Mesenchymal stem cell (in vitro differentiated cells and primary cell): ENCODE measurements around the gene TMCO6.

Source experiments
- DNase-seq: peaks from one replicate; pipeline ENCODE4 v3.0.0-alpha.2; 2013
- H2AFZ ChIP-seq: one replicate; pipeline ENCODE4 v1.6.1; 2013; ENCODE audit warnings: low read depth, mild to moderate bottlenecking, control low read depth, inconsistent platforms, low read length, moderate library complexity
- H2AK5ac ChIP-seq: 2 replicates; pipeline ENCODE4 v1.6.1; 2013; ENCODE audit warnings: low read length, moderate library complexity, mild to moderate bottlenecking, inconsistent platforms; ENCODE audit not compliant: severe bottlenecking
- H2BK120ac ChIP-seq: one replicate; pipeline ENCODE4 v1.6.1; 2013; ENCODE audit warnings: low read depth, mild to moderate bottlenecking, inconsistent platforms, low read length, moderate library complexity
- H2BK12ac ChIP-seq, 2 experiments: one replicate each; pipeline ENCODE4 v1.6.1; 2013; ENCODE audit warnings: inconsistent platforms in 2 of 2, low read length in 2 of 2, mild to moderate bottlenecking in 2 of 2, moderate library complexity in 2 of 2, control low read depth in 1 of 2
- H2BK15ac ChIP-seq: one replicate; pipeline ENCODE4 v1.6.1; 2013; ENCODE audit warnings: mild to moderate bottlenecking, low read depth, inconsistent platforms; ENCODE audit not compliant: poor library complexity, severe bottlenecking
- H2BK5ac ChIP-seq: 2 replicates; pipeline ENCODE4 v1.6.1; 2013; ENCODE audit warnings: low read depth, mild to moderate bottlenecking, low read length, control low read depth, inconsistent platforms; ENCODE audit not compliant: poor library complexity, severe bottlenecking
- H3K14ac ChIP-seq, 2 experiments: one replicate each; pipeline ENCODE4 v1.6.1; 2013; ENCODE audit warnings: inconsistent platforms in 2 of 2, low read length in 2 of 2, control low read depth in 1 of 2, mild to moderate bottlenecking in 1 of 2, moderate library complexity in 1 of 2
- H3K18ac ChIP-seq, 2 experiments: one replicate each; pipeline ENCODE4 v1.6.1; 2013; ENCODE audit warnings: inconsistent platforms in 2 of 2, low read length in 2 of 2, control low read depth in 1 of 2, low read depth in 1 of 2, mild to moderate bottlenecking in 1 of 2
- H3K23ac ChIP-seq, 2 experiments: one replicate each; pipeline ENCODE4 v1.6.1; 2013; ENCODE audit warnings: inconsistent platforms in 2 of 2, low read length in 2 of 2, mild to moderate bottlenecking in 2 of 2, moderate library complexity in 2 of 2, control low read depth in 1 of 2
- H3K27ac ChIP-seq: 2 replicates; pipeline ENCODE4 v1.5.1; 2013; ENCODE audit warnings: mild to moderate bottlenecking, moderate library complexity, low read length, control low read depth, inconsistent platforms; ENCODE audit not compliant: poor library complexity, severe bottlenecking
- H3K27me3 ChIP-seq, 2 experiments: 2 replicates each; pipeline versions ENCODE4 v1.6.1 to v1.7.0; 2013; ENCODE audit warnings: low read length in 2 of 2, mild to moderate bottlenecking in 2 of 2, moderate library complexity in 2 of 2, control low read depth in 1 of 2, inconsistent platforms in 1 of 2; ENCODE audit not compliant: control insufficient read depth in 1 of 2, insufficient read depth in 1 of 2
- H3K36me3 ChIP-seq, 2 experiments: 2 replicates each; pipeline versions ENCODE4 v1.6.1 to v1.7.0; 2013; ENCODE audit warnings: low read length in 2 of 2, control low read depth in 1 of 2, inconsistent platforms in 1 of 2, low read depth in 1 of 2, mild to moderate bottlenecking in 1 of 2; ENCODE audit not compliant: insufficient read depth in 2 of 2, control insufficient read depth in 1 of 2
- H3K4ac ChIP-seq, 2 experiments: one replicate each; pipeline ENCODE4 v1.6.1; 2013; ENCODE audit warnings: inconsistent platforms in 2 of 2, low read length in 2 of 2, mild to moderate bottlenecking in 2 of 2, moderate library complexity in 2 of 2, control low read depth in 1 of 2, low read depth in 1 of 2
- H3K4me1 ChIP-seq: 2 replicates; pipeline ENCODE4 v1.6.1; 2013; ENCODE audit warnings: low read depth, low read length, control low read depth; ENCODE audit not compliant: control insufficient read depth, insufficient read depth
- H3K4me2 ChIP-seq: 2 replicates; pipeline ENCODE4 v1.6.1; 2013; ENCODE audit warnings: low read length, mild to moderate bottlenecking, inconsistent platforms; ENCODE audit not compliant: poor library complexity, severe bottlenecking
- H3K4me3 ChIP-seq, 2 experiments: 2 replicates each; pipeline versions ENCODE4 v1.5.1 to v1.7.0; 2013; ENCODE audit warnings: low read length in 2 of 2, mild to moderate bottlenecking in 2 of 2, control low read depth in 1 of 2, low read depth in 1 of 2; ENCODE audit not compliant: insufficient read depth in 1 of 2
- H3K79me1 ChIP-seq: replicated peaks from 2 replicates; pipeline ENCODE4 v1.6.1; 2013; ENCODE audit warnings: mild to moderate bottlenecking, control low read depth, low read length, inconsistent platforms; ENCODE audit not compliant: poor library complexity, severe bottlenecking
- H3K9ac ChIP-seq: 2 replicates; pipeline ENCODE4 v1.7.0; 2013; ENCODE audit warnings: mild to moderate bottlenecking, low read length, moderate library complexity
- H3K9me3 ChIP-seq: 2 replicates; pipeline ENCODE4 v1.7.0; 2013; ENCODE audit warnings: mild to moderate bottlenecking, low read length; ENCODE audit not compliant: control insufficient read depth
- H4K8ac ChIP-seq: one replicate; pipeline ENCODE4 v1.6.1; 2013; ENCODE audit warnings: inconsistent platforms, mild to moderate bottlenecking, low read length, moderate library complexity
- H4K91ac ChIP-seq: one replicate; pipeline ENCODE4 v1.6.1; 2013; ENCODE audit warnings: mild to moderate bottlenecking, low read length, inconsistent platforms
- WGBS: methylation state at CpG from one replicate; pipeline ENCODE4 v1.1.7; 2013; ENCODE audit warnings: mixed read lengths; 5-methylcytosine and 5-hydroxymethylcytosine counted together

Gene TMCO6

GRCh38 chr5:140674629-140675028 lies 35.4 kb downstream of the TMCO6 start:
- WGBS, result 98% methylated on average over 4 of the region's 4 CpGs
- Histone ChIP-seq H2BK15ac (no peak overlapping the region), H3K27me3 (no peaks in the 10 kb centered on the region), H3K18ac (no peak overlapping the region), H4K8ac (no peak overlapping the region), H2BK12ac (no peak overlapping the region), H3K14ac (no peak overlapping the region), H3K23ac (no peak overlapping the region), H3K4me2 (no peak overlapping the region), H3K4me3 (no peak overlapping the region), H3K9ac (no peak overlapping the region), H3K4ac (no peak overlapping the region), H3K79me1 (peaks cover 20% of the 10 kb centered on the region), H2BK120ac (no peak overlapping the region), H2AK5ac (no peak overlapping the region), H4K91ac (no peak overlapping the region), H2AFZ (no peak overlapping the region), H3K36me3 (peaks cover 77 to 85% of the 10 kb centered on the region in 2 experiments), H2BK5ac (no peak overlapping the region), H3K27ac (no peak overlapping the region), H3K4me1 (no peaks in the 10 kb centered on the region), H3K9me3 (no peaks in the 10 kb centered on the region)
- DNase-seq, result no peak

- WGBS, result 95% methylated on average over 2 of the region's 3 CpGs
- no peaks in the 10 kb centered on the region for H3K9me3 ChIP-seq
- no peak overlapping the region for H2BK12ac ChIP-seq
Measured at GRCh38 chr5:140677947-140678346, 38.7 kb downstream of the TMCO6 start.

GRCh38 chr5:140678993-140679392 lies 39.7 kb downstream of the TMCO6 start:
- Histone ChIP-seq H2BK12ac (no peak overlapping the region), H3K27ac (no peak overlapping the region), H4K8ac (no peak overlapping the region), H2AK5ac (no peak overlapping the region), H3K4me2 (no peak overlapping the region), H2BK120ac (no peak overlapping the region), H3K4ac (no peak overlapping the region), H3K18ac (no peak overlapping the region), H2BK5ac (no peak overlapping the region), H3K23ac (no peak overlapping the region), H3K36me3 (peaks cover 70 to 91% of the 10 kb centered on the region in 2 experiments), H3K4me3 (no peak overlapping the region), H3K9me3 (no peaks in the 10 kb centered on the region), H3K27me3 (no peaks in the 10 kb centered on the region), H3K14ac (no peak overlapping the region), H2BK15ac (no peak overlapping the region), H3K9ac (no peak overlapping the region), H3K4me1 (no peaks in the 10 kb centered on the region), H4K91ac (no peak overlapping the region), H2AFZ (no peak overlapping the region), H3K79me1 (peaks cover 18% of the 10 kb centered on the region)
- DNase-seq, result no peak
- WGBS, result over 99% methylated on average over 7 of the region's 7 CpGs

More at GRCh38 chr5:140677947-140678346, 38.7 kb downstream of the TMCO6 start:
- H2BK120ac ChIP-seq, result no peak overlapping the region
- no peak overlapping the region for H2AFZ ChIP-seq
- H3K4ac ChIP-seq, result no peak overlapping the region
- no peak overlapping the region for H3K9ac ChIP-seq
- peaks cover 72 to 92% of the 10 kb centered on the region in 2 experiments for H3K36me3 ChIP-seq
- no peak overlapping the region for H3K4me3 ChIP-seq
- no peak overlapping the region for H2BK5ac ChIP-seq
- no peaks in the 10 kb centered on the region for H3K27me3 ChIP-seq
- no peak overlapping the region for H2BK15ac ChIP-seq
- no peak overlapping the region for H3K18ac ChIP-seq
- no peak overlapping the region for H3K4me2 ChIP-seq
- no peaks in the 10 kb centered on the region for H3K4me1 ChIP-seq
- no peak for DNase-seq
- H4K8ac ChIP-seq, result no peak overlapping the region
- H4K91ac ChIP-seq, result no peak overlapping the region
- H2AK5ac ChIP-seq, result no peak overlapping the region
- no peak overlapping the region for H3K23ac ChIP-seq
- H3K27ac ChIP-seq, result no peak overlapping the region
- no peak overlapping the region for H3K14ac ChIP-seq
- peaks cover 22% of the 10 kb centered on the region for H3K79me1 ChIP-seq

GRCh38 chr5:140690376-140690932 lies 51.2 kb downstream of the TMCO6 start:
- Histone ChIP-seq H3K4me2 (peak overlapping the region; percentile 68), H3K4me3 (peak overlapping the region; percentile 68 to 99), H3K79me1 (peaks cover 13% of the 10 kb centered on the region), H3K4me1 (peaks cover 8% of the 10 kb centered on the region), H2AK5ac (no peak overlapping the region), H3K27ac (peak overlapping the region; percentile 59), H2BK12ac (no peak overlapping the region), H3K18ac (peak overlapping the region in 1 of 2 experiments; percentile 73), H4K8ac (no peak overlapping the region), H3K9me3 (no peaks in the 10 kb centered on the region), H2AFZ (peak overlapping the region; percentile 21), H3K14ac (peak overlapping the region in 1 of 2 experiments; percentile 11), H3K27me3 (no peaks in the 10 kb centered on the region), H3K4ac (no peak overlapping the region), H4K91ac (no peak overlapping the region), H2BK15ac (no peak overlapping the region), H3K36me3 (peaks cover 19 to 58% of the 10 kb centered on the region in 2 experiments), H2BK5ac (no peak overlapping the region), H2BK120ac (no peak overlapping the region), H3K9ac (peak overlapping the region; percentile 97), H3K23ac (no peak overlapping the region)
- WGBS, result 74% methylated on average over 8 of the region's 8 CpGs
- DNase-seq, result no peak
